Activated CD8-positive, alpha-beta memory T cell treated with anti-CD3 and anti-CD28 coated beads for 1 hour (primary cell): Measurements from ENCODE around the gene RAB27A.
"Not testable (repeated sequence)": the region's sequence is repeated elsewhere in the genome, so short reads cannot be mapped to it uniquely, and the experiment has no call there.

Source experiments
- DNase-seq, 2 donors: peaks; one replicate each; pipeline ENCODE4 v3.0.0-alpha.2; 2020; ENCODE audit warnings: low read depth in 1 of 2; ENCODE audit errors: extremely low read depth in 1 of 2

RAB27A gene

DNA sequence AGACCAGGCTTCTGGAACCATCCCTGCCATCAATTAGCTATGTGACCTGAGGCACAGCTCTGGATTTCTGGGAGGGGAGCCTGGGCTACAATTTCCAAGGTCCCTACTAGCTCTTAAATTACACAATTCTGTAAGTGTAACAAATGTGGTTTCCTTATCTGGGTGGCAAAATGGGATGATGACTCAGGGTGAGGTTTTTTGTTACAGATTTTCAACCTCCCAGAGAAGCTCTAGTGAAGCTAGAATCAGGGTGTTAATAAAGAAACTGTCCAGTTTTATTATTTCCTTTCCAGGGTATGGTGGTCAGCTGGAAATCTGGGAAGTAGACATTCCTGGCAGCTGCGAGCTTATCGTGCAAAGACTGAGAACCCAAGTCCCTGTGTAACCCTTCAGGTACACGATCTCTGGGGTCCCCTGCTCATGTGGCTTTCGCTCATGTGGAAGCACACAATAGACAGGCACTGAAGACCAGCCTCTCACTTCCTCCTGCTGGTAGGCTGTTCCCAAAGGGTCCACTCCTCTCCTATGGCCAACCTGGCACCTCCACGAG lies 7.3 kb downstream of the RAB27A start:
- no peak for DNase-seq

DNA sequence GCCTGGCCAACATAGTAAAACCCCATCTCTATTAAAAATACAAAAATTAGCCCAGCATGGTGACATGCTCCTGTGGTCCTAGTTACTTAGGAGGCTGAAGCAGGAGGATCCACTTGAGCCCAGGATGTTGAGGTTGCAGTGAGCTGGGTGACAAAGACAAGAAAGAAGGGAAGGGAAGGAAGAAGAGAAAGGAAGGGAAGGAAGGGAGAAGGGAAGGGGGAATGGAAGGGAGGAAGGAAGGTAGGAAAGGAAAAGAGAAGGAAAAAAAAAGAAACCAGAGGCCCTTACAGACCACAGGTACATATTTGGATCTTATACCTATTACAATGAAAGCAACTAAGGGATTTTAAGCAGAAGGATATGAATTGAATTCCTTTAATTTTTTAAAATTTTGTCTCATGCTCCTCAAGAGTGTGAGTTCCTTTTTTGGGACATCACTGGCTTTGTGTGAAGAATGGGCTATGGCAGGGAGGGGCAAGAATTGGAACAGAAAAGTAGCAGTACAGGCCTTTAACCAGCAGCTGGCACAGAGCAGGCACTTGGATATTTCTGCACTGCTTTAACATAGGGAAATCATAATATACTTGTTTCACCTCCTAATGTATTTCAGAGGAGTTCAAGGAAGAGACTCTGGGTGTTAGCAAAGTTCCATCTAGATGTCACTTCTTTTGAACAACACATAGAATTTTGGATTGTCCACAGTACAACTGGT lies 7.9 kb downstream of the RAB27A start:
- no peak for DNase-seq

DNA sequence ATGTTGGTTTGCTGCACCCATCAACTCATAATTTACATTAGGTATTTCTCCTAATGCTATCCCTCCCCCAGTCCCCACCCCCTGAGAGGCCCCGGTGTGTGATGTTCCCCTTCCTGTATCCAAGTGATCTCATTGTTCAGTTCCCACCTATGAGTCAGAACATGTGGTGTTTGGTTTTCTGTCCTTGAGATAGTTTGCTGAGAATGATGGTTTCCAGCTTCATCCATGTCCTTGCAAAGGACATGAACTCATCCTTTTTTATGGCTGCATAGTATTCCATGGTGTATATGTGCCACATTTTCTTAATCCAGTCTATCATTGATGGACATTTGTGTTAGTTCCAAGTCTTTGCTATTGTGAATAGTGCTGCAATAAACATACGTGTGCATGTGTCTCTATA lies 9.0 kb downstream of the RAB27A start:
- DNase-seq = not testable (repeated sequence)

GRCh38 chr15:55279746-55280351 lies 9.8 kb downstream of the RAB27A start:
- DNase-seq = peak in 1 of 2 donors; percentile 14

- DNase-seq = no peak
Measured at GRCh38 chr15:55279100-55279745, 10.4 kb downstream of the RAB27A start.

GRCh38 chr15:55277715-55278114 lies 11.9 kb downstream of the RAB27A start:
- no peak for DNase-seq

DNA sequence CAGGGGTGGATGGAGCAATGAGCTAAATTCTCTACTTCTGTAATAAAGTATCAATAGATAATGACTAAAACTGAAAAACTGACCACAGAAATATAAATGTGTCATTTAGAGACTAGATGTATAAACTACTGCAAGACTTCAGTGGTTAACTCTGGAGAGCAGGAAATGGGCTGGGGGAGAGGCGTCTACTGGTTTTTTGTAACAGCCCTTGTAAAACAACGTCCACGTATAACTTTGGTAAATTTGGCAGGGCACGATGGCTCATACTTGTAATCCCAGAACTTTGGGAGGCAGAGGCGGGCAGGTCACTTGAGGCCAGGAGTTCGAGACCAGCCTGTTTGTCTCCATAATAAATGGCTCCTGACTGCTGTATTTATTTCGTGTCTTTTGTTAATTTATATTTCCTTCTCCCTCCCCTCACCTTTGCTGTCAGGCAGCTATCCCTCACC lies 12.5 kb downstream of the RAB27A start:
- peak in 1 of 2 donors; percentile 15 for DNase-seq

DNA sequence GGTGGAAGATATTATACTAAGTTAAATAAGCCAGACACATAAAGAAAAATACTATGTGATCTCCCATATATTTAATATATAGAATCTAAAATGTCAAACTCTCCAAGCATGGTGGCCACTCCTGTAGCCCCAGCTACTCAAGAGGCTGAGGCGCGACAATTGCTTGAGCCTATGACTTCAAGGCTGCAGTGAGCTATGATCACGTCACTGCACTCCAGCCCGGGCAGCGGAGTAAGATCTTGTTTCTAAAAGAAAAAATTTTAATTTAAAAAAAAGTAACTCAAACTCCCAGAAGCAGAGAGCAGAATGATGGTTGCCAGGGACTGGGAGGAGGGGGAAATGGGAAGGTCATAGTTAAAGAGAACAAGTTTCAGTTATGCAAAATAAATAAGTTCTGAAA lies 13.3 kb downstream of the RAB27A start:
- no peak for DNase-seq

DNA sequence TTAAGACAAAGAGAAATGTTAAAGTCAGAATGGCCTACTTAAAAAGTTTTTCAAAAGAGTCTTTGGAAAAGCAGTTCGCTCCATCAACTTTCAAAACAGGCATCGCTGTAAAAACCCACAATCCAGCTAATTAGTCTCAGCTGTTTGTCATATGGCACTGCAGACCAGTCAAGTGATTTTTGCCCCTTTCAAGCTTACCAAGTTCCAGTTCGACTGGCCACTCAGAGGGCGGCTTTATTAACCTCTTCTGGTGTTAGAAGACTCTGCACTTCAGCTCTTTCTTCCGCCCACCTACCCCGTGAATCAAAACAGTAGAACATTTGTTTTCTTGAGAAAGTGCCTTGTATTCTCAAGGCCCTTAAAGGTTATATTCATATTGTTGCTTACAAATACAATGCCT lies 19.3 kb downstream of the RAB27A start:
- no peak for DNase-seq

- DNase-seq = no peak
Measured at GRCh38 chr15:55268176-55268695, 21.4 kb downstream of the RAB27A start.

DNA sequence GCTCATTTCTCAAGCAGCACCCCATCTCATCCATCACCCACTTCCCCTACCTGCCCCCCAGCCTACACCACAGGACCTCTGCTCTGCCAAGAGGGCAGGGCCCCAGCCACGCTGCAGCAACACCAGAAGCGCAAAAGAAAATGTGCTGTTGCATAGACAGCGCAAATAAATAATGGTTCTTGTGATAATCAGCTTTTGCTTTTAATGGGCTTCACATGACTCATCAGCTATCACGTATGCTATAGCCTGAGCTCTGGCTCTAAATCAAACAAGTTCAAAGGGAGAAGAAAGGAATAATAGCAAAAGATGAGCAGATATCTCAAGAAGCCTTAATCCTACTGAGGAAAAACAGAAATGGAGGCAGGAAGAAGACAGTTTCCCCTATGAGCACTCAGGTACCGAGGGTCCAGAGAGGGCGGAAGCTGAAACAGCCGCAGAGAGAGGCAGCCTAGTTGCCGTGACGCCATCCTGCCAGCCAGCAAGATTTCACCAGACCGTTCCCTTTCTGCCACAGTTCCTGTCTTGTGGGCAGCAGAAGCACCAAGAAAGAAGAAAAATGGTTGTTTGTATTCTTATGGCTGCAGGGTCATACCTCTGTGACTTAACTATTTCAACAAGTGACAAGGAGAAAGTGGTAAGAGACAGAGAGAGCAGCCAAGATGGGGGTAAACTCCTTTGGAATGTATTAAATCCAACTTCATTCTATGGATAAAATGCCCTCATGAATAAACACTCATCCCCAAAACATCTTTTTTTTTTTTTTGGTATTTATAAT lies 22.0 kb downstream of the RAB27A start:
- DNase-seq = peak; percentile 54 to 70

- no peak for DNase-seq
Measured at GRCh38 chr15:55266547-55266946, 23.1 kb downstream of the RAB27A start.

DNA sequence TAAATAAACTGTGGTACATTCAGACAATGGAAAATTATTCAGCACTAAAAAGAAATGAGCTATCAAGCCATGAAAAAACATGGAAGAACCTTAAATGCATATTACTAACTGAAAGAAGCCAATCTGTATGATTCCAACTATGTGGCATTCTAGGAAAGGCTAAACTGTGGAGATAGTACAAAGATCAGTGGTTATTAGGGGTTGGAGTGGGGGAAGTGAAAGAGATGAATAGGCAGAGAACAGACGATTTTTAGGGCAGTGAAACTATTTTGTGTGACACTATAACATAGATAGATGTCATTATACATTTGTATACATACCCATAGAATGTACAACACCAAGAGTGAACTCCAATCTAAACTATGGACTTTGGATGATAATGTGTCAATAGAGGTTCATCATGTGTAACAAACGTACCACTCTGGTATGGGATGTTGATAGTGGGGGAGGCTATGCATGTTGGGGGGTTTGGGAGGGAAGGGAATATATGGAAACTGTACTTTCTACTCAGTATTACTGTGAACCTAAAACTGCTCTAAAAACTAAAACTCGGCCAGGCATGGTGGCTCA lies 29.0 kb downstream of the RAB27A start:
- DNase-seq = no peak

- DNase-seq = no peak
Measured at GRCh38 chr15:55257938-55258337, 31.7 kb downstream of the RAB27A start.

DNA sequence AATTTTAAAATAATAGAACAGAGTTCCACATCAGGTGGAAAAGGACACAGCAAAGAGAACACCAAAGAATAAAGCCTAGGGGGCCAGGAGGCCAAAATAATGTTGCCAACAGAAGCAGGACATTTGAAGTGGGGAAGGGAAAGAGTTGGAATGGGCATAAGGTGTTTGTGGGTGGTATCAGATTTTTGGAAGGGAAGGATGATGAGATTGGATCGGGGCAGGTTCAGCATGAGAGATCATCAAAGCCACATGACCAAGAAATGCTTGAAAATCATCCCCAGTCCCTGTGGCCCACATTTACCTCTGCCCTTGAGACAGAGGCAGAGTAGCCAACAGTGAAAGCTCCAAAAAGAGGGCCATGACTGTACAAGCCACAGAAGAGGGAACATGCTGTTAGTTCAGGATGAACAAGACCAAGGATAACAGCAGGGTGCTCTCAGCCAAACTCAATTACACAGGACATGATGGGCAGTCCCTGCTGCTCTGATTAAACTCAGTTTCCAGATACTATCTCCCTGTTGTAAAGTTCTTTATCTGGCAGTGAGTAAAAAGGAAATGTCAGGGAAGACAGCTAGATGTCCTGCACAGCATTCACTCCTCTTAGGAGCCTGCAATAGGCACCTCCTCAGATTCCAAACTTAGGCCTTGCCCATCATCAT lies 32.5 kb downstream of the RAB27A start:
- no peak for DNase-seq

DNA sequence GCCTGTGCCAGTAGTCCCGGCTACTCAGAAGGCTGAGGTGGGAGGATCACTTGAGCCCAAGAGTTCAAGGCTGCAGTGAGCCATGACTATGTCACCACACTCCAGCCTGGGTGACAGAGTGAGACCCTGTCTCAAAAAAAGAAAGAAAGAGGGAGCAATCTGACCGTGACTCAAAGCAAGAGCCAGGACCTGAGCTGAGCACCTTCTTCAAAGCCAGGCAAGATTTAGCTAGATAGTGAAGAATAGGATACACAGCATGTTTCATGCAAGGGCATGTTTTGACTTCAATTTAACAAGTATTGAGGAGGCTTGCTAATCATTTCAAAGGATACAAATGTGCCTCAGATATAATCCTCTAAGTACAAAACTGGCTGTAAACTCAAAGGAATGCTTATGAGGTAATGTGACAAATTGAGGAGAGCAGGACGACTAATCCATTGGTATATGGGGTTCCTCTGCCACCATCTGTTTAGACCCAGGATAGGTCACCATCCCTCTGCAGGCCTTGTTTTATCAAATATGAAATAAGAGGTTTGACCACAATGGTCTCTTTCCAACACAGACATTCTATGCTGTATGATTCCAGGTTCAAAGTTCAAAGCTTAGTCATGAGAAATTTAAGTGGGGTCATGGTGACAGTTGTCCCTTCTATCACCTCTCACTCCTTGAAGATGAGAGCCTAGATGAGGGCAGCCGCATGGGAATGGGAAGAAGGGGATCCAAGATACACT lies 33.2 kb downstream of the RAB27A start:
- no peak for DNase-seq

- DNase-seq = no peak
Measured at GRCh38 chr15:55255714-55256113, 33.9 kb downstream of the RAB27A start.

DNA sequence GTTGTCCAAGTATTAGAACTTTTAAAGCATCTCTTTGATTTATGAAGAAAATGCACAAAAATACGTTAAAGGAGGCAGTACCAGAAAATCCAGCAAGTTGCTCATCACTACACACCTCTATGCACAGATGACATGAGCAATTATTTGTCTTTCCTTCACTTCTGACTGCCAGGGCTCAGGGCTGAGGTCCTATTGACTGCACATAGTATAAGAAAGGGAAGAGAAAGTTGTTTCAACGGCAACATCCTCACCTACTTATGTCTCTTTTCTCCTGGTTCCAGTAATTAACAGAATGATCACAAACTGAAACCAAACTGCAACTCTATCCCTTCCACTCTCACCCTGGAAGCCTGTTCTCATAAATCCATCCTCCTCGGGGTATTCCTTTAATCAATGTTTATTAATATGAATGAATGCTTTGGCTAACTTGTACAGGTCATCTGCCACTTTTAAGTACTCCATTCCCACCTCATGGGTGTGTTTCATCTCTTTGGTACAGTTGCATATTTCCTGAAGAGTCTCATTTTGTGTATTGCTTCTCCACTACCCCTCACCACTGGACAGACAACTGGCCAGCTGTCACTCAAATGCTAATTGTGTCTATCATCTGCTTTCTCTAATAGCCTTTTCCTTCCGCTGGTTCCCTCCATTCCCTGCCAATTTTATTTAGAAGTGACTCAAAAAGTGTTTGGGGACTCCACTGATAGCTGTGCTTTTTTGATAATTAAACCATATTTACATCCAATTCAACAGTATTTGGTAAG lies 34.5 kb downstream of the RAB27A start:
- no peak for DNase-seq

DNA sequence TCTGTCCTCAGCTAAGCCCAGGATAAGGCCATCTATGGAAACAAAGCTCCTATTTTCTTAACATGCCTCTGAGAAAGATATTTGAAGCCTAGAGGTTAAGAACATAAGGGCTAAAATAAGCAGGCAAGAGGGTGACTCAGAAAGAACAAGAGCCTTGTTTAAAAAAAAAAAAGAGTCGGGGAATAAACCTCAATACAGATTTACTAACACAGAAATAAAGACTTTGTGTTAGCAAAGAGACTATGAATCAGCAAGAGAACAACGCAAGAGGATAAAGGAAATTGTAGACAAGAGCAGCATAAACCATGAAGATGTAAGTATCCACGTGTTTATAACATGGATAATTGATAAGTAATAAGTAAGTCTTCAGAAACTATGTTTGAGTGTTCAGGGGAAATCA lies 36.0 kb downstream of the RAB27A start:
- no peak for DNase-seq
